ENCODE data around the gene GRPEL2.

The GRPEL2 gene

GRCh38 chr5:149355688-149356087, 10.4 kb downstream of the GRPEL2 start:
- DNase-seq (ENCODE audit: low spot score) (no peak), FAIRE-seq (no peak)

- DNase-seq (ENCODE audit: low spot score): no peak
- no peak for FAIRE-seq
Observed at GRCh38 chr5:149356391-149356790, 11.1 kb downstream of the GRPEL2 start.

- peak; percentile 99 for DNase-seq (ENCODE audit: low spot score)
- peak; percentile 77 for FAIRE-seq
Observed at GRCh38 chr5:149357370-149358293, 12.3 kb downstream of the GRPEL2 start, which contains the start of gene PCYOX1L. Gene PCYOX1L, plus strand, starts transcription at chr5:149358046. Its CDS starts 23 bp downstream, at chr5:149358069.

GRCh38 chr5:149358294-149358651, 13.0 kb downstream of the GRPEL2 start:
- no peak for FAIRE-seq
- DNase-seq (ENCODE audit: low spot score): peak; percentile 14

GRCh38 chr5:149358868-149359495, 13.7 kb downstream of the GRPEL2 start:
- FAIRE-seq (no peak), DNase-seq (ENCODE audit: low spot score) (no peak)

- FAIRE-seq (no peak), DNase-seq (ENCODE audit: low spot score) (no peak)
Observed at GRCh38 chr5:149360272-149360671, 15.0 kb downstream of the GRPEL2 start.

GRCh38 chr5:149362541-149362940, 17.2 kb downstream of the GRPEL2 start:
- no peak for FAIRE-seq
- no peak for DNase-seq (ENCODE audit: low spot score)

GRCh38 chr5:149363358-149363757, 18.1 kb downstream of the GRPEL2 start:
- DNase-seq (ENCODE audit: low spot score): no peak
- no peak for FAIRE-seq

GRCh38 chr5:149363936-149364335, 18.6 kb downstream of the GRPEL2 start:
- FAIRE-seq (no peak), DNase-seq (ENCODE audit: low spot score) (no peak)

GRCh38 chr5:149364719-149365118, 19.4 kb downstream of the GRPEL2 start:
- no peak for DNase-seq (ENCODE audit: low spot score)
- FAIRE-seq: no peak

GRCh38 chr5:149365418-149365817, 20.1 kb downstream of the GRPEL2 start:
- FAIRE-seq: no peak
- no peak for DNase-seq (ENCODE audit: low spot score)

- DNase-seq (ENCODE audit: low spot score) (no peak), FAIRE-seq (no peak)
Observed at GRCh38 chr5:149366169-149366729, 20.9 kb downstream of the GRPEL2 start.

GRCh38 chr5:149367249-149367971, 22.1 kb downstream of the GRPEL2 start:
- FAIRE-seq (no peak), DNase-seq (ENCODE audit: low spot score) (peak; percentile 86)

GRCh38 chr5:149367972-149368645, 22.8 kb downstream of the GRPEL2 start:
- no peak for FAIRE-seq
- DNase-seq (ENCODE audit: low spot score): no peak

- no peak for FAIRE-seq
- DNase-seq (ENCODE audit: low spot score): no peak
Observed at GRCh38 chr5:149370878-149371277, 25.6 kb downstream of the GRPEL2 start.

- DNase-seq (ENCODE audit: low spot score): peak; percentile 73
- FAIRE-seq: no peak
Observed at GRCh38 chr5:149371296-149371962, 26.1 kb downstream of the GRPEL2 start.

GRCh38 chr5:149372076-149372795, 26.9 kb downstream of the GRPEL2 start:
- no peak for FAIRE-seq
- no peak for DNase-seq (ENCODE audit: low spot score)

GRCh38 chr5:149372932-149373331, 27.6 kb downstream of the GRPEL2 start:
- no peak for DNase-seq (ENCODE audit: low spot score)
- FAIRE-seq: no peak

- DNase-seq (ENCODE audit: low spot score): no peak
- FAIRE-seq: no peak
Observed at GRCh38 chr5:149374303-149374702, 29.0 kb downstream of the GRPEL2 start.

- FAIRE-seq (no peak), DNase-seq (ENCODE audit: low spot score) (no peak)
Observed at GRCh38 chr5:149374801-149375200, 29.5 kb downstream of the GRPEL2 start.

Data from urothelium cell line (cell line).